Fibroblast of pulmonary artery (primary cell): ENCODE results near the gene CFAP73.

Experiments used
- DNase-seq: peaks from one replicate; pipeline ENCODE4 v3.0.0-alpha.2; 2010; ENCODE audit warnings: low read depth
- H3K4me3 ChIP-seq: replicated peaks from 2 replicates; pipeline ENCODE4 v1.5.1; 2011; ENCODE audit warnings: low read depth, mild to moderate bottlenecking, control low read depth, low read length, moderate library complexity
- CTCF ChIP-seq: IDR thresholded peaks from 2 replicates; pipeline ENCODE4 v1.5.1; 2011; ENCODE audit warnings: mild to moderate bottlenecking, control low read depth, low read length, inconsistent platforms; ENCODE audit errors: missing control alignments

CFAP73 gene

GRCh38 chr12:113172185-113172584 lies 22.7 kb downstream of the CFAP73 start:
- DNase-seq, result no peak
- TF ChIP-seq CTCF, result no peak
- H3K4me3 ChIP-seq, result no peak overlapping the region

- no peak for TF ChIP-seq CTCF
- no peak overlapping the region for H3K4me3 ChIP-seq
- DNase-seq, result no peak
These were observed 23.7 kb downstream of the CFAP73 start for GRCh38 chr12:113173081-113173698.

DNA sequence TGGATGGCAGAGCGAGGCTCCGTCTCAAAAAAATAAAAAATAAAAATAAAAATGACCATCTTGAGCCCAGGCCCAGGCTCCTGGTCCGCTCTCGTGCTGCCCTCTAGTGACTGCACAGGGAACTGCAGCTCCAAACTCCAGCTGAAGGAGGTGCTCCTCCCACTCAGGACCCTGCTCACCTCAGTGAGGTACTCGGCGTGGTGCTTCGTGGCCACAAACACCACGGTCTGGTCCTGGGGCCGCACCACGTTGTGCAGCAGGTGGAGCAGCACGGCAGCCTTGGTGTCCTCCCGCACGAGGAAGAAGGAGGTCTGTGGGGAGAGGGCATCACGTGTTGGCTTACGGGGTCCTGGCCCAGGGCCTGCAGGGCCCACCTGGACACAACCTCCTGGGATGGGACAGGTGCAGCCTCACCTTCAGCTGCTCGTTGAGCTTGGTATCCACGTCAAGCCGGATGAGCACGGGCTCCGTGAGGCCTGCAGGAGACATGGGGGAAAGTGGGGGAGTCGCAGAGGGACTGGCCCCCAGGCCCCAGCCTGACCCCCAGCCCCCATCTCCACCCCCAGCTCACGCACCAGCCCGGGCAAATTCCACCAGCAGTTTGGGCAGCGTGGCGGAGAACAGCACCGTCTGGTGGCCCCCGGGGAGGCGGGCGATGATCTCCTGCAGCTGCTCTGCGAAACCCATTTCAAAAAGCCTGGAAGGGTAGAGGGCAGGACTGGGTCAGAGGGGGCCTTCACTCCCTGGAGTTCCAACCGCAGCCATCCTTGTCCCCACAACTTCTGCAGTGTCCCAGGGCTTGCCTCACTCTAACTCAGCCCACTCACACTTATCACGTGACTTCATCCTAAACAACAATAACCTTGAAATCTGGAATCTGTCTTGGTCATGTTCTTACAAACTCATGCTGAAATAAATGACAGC lies 25.2 kb downstream of the CFAP73 start:
- no peak overlapping the region for H3K4me3 ChIP-seq
- peak; percentile 74 for DNase-seq
- peak; percentile 97 for TF ChIP-seq CTCF

DNA sequence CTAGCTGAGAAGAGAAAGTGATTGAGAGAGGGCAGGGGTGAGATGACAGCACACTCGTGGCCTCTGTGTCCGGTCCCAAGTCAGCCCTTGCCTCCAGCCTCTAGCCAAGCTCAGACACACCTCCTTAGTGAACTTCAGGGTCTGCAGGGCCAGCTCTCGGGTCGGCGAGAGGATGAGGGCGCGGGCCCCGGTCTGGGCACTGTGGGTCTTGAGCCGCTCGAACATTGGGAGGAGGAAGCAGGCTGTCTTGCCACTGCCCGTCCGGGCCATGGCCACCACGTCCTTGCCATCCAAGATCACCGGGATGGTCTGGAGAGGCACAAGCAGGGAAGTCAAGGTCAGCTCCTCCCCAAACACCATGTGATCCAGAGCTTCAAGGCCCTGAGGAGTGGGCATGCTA lies 29.5 kb downstream of the CFAP73 start:
- TF ChIP-seq CTCF, result no peak
- no peak for DNase-seq

DNA sequence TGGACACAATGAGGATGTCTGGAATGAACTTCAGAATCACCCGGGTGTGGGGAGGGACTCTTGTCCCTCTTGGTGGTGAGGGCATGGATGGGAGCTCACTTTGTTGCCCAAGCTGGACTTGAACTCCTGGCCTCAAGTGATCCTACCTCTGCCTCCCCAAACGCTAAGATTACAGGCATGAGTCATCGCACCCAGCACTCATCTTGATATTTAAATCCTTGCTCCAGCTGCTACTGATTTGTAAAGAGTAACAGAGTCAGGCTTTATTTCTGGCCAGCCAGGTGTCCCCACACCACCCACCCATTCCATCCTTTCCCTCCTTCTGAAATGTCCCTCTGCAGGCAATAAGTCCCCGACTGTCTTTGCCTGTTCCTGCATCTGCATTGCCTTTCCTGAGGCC lies 30.8 kb downstream of the CFAP73 start:
- no peak overlapping the region for H3K4me3 ChIP-seq
- TF ChIP-seq CTCF, result no peak
- DNase-seq, result no peak

More for the DNA sequence above, 29.5 kb downstream of the CFAP73 start:
- H3K4me3 ChIP-seq, result no peak overlapping the region

DNA sequence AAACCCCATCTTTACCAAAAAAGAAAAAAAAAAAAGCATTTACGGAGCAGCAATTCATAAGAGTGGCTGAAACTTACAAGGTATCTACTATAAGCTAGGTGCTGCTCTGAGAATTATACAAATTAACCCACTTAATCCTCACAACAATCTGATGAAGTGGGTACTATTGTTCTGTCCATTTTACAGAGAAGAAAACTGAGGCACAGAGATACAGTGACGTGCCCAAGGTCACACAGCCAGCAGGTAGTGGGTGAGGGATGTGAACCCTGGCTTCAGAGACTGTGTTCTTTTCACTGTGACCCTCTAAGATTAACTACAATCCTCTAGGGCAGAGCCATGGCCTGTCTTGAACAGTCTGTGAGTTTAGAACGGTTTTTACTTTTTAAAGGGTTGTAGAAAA lies 32.5 kb downstream of the CFAP73 start:
- DNase-seq, result no peak
- TF ChIP-seq CTCF, result no peak
- H3K4me3 ChIP-seq, result no peak overlapping the region
